Epithelial cell of proximal tubule (primary cell): ENCODE measurements around the gene TNIP1. TPM values are rescaled to one million over a fixed set of nuclear protein-coding genes. Genes with fewer than 3 reads are reported as not detected.

ENCODE experiments used
- DNase-seq: peaks from one replicate; pipeline ENCODE4 v3.0.0-alpha.2; 2011; ENCODE audit warnings: low read depth
- H3K4me3 ChIP-seq: 2 replicates; pipeline ENCODE4 v1.5.1; 2011; ENCODE audit warnings: low read depth, mild to moderate bottlenecking, low read length
- total RNA-seq: library from RNA; depleted of rRNA; stranded (reverse); fragments of >200 nt; gene quantifications from 2 replicates; pipeline ENCODE4 v1.2.3, GENCODE V29; 2015
- TF ChIP-seq, protein P1 (sequence below): conservative IDR thresholded peaks from 2 replicates; pipeline ENCODE4 v1.5.1; 2012; ENCODE audit warnings: low read depth, mild to moderate bottlenecking, low read length

Gene TNIP1
- total RNA-seq, 1 donor from 2014 or later: 255 TPM

DNA sequence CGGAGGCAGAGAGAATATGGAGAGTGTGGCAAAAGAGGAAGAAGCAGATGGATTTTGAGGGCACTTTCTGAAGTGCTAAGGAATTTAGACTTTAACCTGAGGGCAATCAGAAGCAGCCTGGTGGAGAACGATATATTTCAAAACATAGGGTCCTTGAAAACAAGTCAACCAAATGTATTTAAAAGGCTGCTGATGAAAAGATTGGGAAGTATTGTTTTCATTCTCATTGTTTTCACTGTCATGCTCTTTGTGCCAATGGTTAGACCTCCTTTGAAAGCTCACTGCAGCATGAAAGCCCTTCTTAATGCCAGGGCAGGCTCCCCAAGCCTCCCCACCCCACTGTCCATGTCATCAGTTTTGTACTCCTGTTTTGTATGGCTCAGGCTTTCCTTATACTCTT, 62.9 kb downstream of the TNIP1 start:
- DNase-seq: no peak
- H3K4me3 ChIP-seq: no peak overlapping the region
- TF ChIP-seq, protein P1, sequence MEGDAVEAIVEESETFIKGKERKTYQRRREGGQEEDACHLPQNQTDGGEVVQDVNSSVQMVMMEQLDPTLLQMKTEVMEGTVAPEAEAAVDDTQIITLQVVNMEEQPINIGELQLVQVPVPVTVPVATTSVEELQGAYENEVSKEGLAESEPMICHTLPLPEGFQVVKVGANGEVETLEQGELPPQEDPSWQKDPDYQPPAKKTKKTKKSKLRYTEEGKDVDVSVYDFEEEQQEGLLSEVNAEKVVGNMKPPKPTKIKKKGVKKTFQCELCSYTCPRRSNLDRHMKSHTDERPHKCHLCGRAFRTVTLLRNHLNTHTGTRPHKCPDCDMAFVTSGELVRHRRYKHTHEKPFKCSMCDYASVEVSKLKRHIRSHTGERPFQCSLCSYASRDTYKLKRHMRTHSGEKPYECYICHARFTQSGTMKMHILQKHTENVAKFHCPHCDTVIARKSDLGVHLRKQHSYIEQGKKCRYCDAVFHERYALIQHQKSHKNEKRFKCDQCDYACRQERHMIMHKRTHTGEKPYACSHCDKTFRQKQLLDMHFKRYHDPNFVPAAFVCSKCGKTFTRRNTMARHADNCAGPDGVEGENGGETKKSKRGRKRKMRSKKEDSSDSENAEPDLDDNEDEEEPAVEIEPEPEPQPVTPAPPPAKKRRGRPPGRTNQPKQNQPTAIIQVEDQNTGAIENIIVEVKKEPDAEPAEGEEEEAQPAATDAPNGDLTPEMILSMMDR: no peak

DNA sequence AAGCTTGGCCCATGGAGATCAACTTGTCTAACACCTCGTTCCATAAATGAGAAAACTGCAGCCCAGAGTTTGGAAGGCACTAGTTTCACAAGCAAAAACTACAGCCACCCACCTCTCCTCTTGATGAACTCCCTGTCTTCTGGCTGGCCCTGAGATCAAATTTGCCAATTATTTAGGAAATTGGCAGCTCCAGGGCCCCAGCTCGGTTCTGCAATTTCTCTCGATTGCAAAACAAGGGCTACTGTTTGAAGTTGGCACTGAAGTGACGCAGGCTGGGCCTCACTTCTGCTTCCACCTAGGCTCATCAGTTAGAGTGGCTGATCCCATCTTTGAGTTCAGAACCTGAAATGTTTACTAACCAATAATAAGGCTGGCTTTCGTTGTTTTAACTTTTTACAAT, 64.1 kb downstream of the TNIP1 start:
- TF ChIP-seq, protein P1: no peak
- no peak overlapping the region for H3K4me3 ChIP-seq
- DNase-seq: no peak

DNA sequence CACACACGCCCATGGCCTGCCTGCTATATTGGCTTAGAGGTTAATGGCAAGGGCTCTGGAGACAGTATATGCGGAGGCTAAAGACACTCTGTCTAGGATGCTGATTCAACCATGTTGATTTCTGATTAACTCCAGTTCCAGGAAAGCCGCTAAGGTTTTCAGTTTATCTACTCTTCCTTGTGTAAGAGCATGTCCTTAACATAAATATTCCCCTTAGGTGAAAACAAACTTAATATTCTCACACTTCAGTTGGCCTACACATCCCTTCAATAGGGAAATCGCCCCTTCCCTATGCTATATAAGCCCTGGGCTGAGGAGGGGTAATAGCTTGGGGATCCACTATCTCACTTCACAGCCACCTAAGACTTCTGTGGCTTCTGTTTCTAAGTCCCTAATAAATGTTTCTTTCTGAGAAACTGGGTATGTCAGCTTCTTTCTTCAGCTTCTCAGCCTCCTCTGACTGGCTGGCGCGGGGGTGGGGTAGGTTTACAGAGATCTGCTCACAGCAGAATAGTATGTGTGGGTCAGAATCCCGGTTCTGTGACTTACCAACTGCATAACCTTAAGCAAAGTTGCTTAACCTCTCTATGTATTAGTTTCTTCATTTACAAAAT, 64.8 kb downstream of the TNIP1 start:
- no peak overlapping the region for H3K4me3 ChIP-seq
- no peak for DNase-seq
- TF ChIP-seq, protein P1: no peak

DNA sequence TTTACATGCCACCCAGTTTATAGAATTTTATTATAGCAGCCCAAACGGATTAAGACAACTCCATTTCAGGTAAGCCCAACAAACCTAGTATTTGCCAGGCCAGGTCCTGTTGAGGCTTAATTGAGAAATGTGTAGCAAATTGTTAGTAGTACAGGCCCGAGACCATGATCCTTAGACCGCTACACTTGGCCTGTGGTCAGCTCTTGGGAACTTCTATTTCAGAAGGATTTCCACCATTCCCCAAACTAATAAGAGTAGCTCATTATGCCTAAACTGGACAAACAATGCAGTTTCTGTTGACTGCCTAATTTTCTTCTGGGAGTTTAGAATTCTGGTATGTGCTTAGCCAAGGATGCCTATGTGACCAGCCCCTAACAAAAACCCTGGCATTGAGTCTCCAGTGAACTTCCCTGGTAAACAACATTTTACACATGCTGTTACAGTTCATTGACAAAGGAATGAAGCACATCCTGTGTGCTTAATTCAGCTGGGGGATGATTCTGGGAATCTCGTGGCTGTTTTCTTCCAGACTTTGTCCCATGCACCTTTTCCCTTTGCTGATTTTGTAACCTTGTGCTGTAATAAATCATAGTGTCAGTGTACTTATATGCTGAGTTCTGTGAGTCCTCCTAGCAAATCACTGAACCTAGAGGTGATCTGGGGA, 66.0 kb downstream of the TNIP1 start:
- no peak overlapping the region for H3K4me3 ChIP-seq
- DNase-seq: peak; percentile 97
- TF ChIP-seq, protein P1: no peak

DNA sequence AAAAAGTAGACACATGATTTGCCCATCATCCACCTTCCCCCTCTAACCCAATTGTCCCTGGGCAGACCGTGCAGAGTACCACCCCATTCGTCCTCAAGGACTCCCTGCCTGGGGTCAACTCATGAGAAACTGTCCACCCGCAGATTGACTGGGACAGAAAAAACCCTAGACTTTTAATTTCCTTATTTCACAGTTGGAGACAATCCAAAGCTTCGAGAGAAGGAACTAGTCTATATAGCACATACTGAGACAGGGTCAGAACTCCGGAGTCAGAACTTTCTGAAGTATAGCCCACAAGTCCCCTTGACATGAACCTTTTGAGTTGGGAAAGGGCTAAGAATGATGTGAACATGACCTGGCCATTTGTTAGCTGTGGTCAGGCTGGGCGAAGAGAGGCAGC, 68.0 kb downstream of the TNIP1 start:
- TF ChIP-seq, protein P1: no peak
- DNase-seq: no peak
- H3K4me3 ChIP-seq: no peak overlapping the region

DNA sequence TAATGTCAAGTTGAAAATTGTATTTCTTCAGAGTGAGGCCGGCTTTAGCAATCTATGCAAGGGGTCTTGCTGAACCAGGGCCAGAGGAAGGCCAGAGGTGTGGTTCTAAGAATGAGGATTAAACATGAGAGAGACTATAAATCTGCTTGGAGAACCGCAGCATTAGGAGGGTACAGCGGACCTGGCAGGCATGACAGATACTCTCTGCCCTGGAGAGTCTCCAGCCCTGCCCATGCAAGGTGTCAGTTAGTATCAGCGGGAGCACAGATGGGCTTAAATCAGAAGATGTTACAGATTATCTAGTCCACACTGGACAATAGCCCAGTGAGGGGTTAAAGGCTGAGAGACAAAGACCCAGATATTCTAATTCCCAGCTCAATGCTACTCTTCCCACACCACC, 71.9 kb downstream of the TNIP1 start:
- DNase-seq: no peak
- H3K4me3 ChIP-seq: no peak overlapping the region

DNA sequence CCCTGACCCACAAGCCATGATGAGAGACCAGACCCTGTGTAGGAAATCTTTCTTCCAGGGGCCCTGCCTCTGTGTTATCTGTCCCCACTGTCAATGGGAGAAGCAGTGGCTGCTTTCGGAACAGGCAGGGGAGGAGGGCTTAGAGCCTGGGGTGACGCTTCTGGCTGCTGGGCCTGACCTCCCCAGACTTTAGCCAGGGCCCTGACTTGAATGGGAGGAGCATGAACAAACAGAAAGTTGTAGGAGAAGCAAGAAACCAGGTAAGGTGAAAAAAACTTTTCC, 72.7 kb downstream of the TNIP1 start:
- TF ChIP-seq, protein P1: no peak
- no peak overlapping the region for H3K4me3 ChIP-seq
- no peak for DNase-seq

More for the DNA sequence above, 71.9 kb downstream of the TNIP1 start:
- TF ChIP-seq, protein P1: no peak
